Endodermal cell (in vitro differentiated cells): ENCODE data around the gene VAMP3. TPM values are rescaled to one million over a fixed set of nuclear protein-coding genes. Genes with fewer than 3 reads are reported as not detected.

Source experiments
- DNase-seq: peaks from one replicate; pipeline ENCODE4 v3.0.0-alpha.2; 2017
- H3K27ac ChIP-seq: 2 replicates; pipeline ENCODE4 v1.5.1; 2013; ENCODE audit warnings: mild to moderate bottlenecking, low read depth, low read length, moderate library complexity
- H3K27me3 ChIP-seq: 2 replicates; pipeline ENCODE4 v1.6.1; 2013; ENCODE audit warnings: mild to moderate bottlenecking, low read length, moderate library complexity; ENCODE audit not compliant: insufficient read depth, control insufficient read depth, poor library complexity, severe bottlenecking
- H3K36me3 ChIP-seq: 2 replicates; pipeline ENCODE4 v1.7.0; 2013; ENCODE audit warnings: mild to moderate bottlenecking, low read length, moderate library complexity; ENCODE audit not compliant: control insufficient read depth, insufficient read depth
- H3K4me1 ChIP-seq: one replicate; pipeline ENCODE4 v1.7.0; 2013; ENCODE audit warnings: low read length; ENCODE audit not compliant: control insufficient read depth, insufficient read depth
- H3K4me3 ChIP-seq: 2 replicates; pipeline ENCODE4 v1.5.1; 2013; ENCODE audit warnings: mild to moderate bottlenecking, low read length, moderate library complexity
- H3K9ac ChIP-seq: 2 replicates; pipeline ENCODE4 v1.6.1; 2013; ENCODE audit warnings: mild to moderate bottlenecking, low read length, moderate library complexity; ENCODE audit not compliant: poor library complexity, severe bottlenecking; ENCODE audit errors: extremely low read depth
- H3K9me3 ChIP-seq: 2 replicates; pipeline ENCODE4 v1.6.1; 2013; ENCODE audit warnings: mild to moderate bottlenecking, low read length, moderate library complexity; ENCODE audit not compliant: control insufficient read depth
- H3K27ac Mint-ChIP-seq: 2 replicates; pipeline ENCODE4 v1.8.0; 2020; ENCODE audit warnings: mixed read lengths
- H3K27me3 Mint-ChIP-seq: 2 replicates; pipeline ENCODE4 v1.8.0; 2021; ENCODE audit warnings: mild to moderate bottlenecking, mixed read lengths; ENCODE audit not compliant: insufficient read depth
- H3K36me3 Mint-ChIP-seq: 2 replicates; pipeline ENCODE4 v1.8.0; 2020; ENCODE audit warnings: low read depth, mixed read lengths
- H3K4me1 Mint-ChIP-seq: 2 replicates; pipeline ENCODE4 v1.8.0; 2020; ENCODE audit warnings: mixed read lengths
- H3K4me3 Mint-ChIP-seq: 2 replicates; pipeline ENCODE4 v1.8.0; 2020; ENCODE audit warnings: mild to moderate bottlenecking, moderate library complexity, mixed read lengths
- H3K9me3 Mint-ChIP-seq: 2 replicates; pipeline ENCODE4 v1.8.0; 2020; ENCODE audit warnings: mild to moderate bottlenecking, mixed read lengths
- WGBS, 2 experiments: methylation state at CpG; one replicate each; pipeline versions ENCODE4 v1.1.5 to v1.1.7; 2013; ENCODE audit warnings: missing lambda C conversion rate in 2 of 2, mixed read lengths in 1 of 2; ENCODE audit not compliant: insufficient coverage in 1 of 2, insufficient read length in 1 of 2; 5-methylcytosine and 5-hydroxymethylcytosine counted together
- total RNA-seq, 2 donors: library from RNA; stranded (reverse); fragmentation: NEBNext Ultra II Directional in 1 of 2; extraction: Animal tissue kit (Norgen Biotek cat#: 25700) in 1 of 2; gene quantifications; 2 replicates in 1 of 2; 3 replicates in 1 of 2; pipeline ENCODE4 v1.2.1, GENCODE V29; 2021
- TF ChIP-seq, protein P1 (sequence below): fragments of 200-600 bp; sonication (generic); conservative IDR thresholded peaks from 2 replicates; pipeline ENCODE4 v1.5.0; 2021; ENCODE audit warnings: antibody characterized with exemption, mild to moderate bottlenecking

Gene VAMP3
- total RNA-seq, 2 donors from 2014 or later = 53.2 to 60.2 TPM

GRCh38 chr1:7770669-7770996 lies 463 bp upstream of the VAMP3 start:
- no peaks in the 10 kb centered on the region for H3K9me3 ChIP-seq
- Mint-ChIP-seq H3K27ac (peak overlapping the region; percentile 92), H3K27me3 (no peaks in the 10 kb centered on the region), H3K4me1 (peaks cover 10% of the 10 kb centered on the region), H3K9me3 (no peaks in the 10 kb centered on the region), H3K36me3 (peaks cover 31% of the 10 kb centered on the region), H3K4me3 (peak overlapping the region; percentile 80)
- peaks cover 4% of the 10 kb centered on the region for H3K4me1 ChIP-seq
- no peak for DNase-seq
- peaks cover 23% of the 10 kb centered on the region for H3K36me3 ChIP-seq
- H3K27me3 ChIP-seq = no peaks in the 10 kb centered on the region
- peak overlapping the region; percentile 97 for H3K4me3 ChIP-seq
- H3K27ac ChIP-seq = no peak overlapping the region
- 55 to 78% methylated on average over 4 to 6 of the region's 6 CpGs for WGBS, 2 experiments
- TF ChIP-seq, protein P1, sequence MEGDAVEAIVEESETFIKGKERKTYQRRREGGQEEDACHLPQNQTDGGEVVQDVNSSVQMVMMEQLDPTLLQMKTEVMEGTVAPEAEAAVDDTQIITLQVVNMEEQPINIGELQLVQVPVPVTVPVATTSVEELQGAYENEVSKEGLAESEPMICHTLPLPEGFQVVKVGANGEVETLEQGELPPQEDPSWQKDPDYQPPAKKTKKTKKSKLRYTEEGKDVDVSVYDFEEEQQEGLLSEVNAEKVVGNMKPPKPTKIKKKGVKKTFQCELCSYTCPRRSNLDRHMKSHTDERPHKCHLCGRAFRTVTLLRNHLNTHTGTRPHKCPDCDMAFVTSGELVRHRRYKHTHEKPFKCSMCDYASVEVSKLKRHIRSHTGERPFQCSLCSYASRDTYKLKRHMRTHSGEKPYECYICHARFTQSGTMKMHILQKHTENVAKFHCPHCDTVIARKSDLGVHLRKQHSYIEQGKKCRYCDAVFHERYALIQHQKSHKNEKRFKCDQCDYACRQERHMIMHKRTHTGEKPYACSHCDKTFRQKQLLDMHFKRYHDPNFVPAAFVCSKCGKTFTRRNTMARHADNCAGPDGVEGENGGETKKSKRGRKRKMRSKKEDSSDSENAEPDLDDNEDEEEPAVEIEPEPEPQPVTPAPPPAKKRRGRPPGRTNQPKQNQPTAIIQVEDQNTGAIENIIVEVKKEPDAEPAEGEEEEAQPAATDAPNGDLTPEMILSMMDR = no peak
- H3K9ac ChIP-seq = peak overlapping the region; percentile 47

- Mint-ChIP-seq H3K4me3 (peak overlapping the region; percentile 80), H3K4me1 (peaks cover 10% of the 10 kb centered on the region), H3K27ac (peak overlapping the region; percentile 91), H3K9me3 (no peaks in the 10 kb centered on the region), H3K36me3 (peaks cover 35% of the 10 kb centered on the region), H3K27me3 (no peaks in the 10 kb centered on the region)
- Histone ChIP-seq H3K9me3 (no peaks in the 10 kb centered on the region), H3K9ac (peak overlapping the region; percentile 65), H3K27me3 (no peaks in the 10 kb centered on the region), H3K4me1 (peaks cover 4% of the 10 kb centered on the region), H3K36me3 (peaks cover 36% of the 10 kb centered on the region), H3K4me3 (peak overlapping the region; percentile 97), H3K27ac (no peak overlapping the region)
- WGBS, 2 experiments = 30 to 33% methylated on average over 12 of the region's 12 CpGs
- TF ChIP-seq, protein P1 = no peak
- no peak for DNase-seq
Measured at GRCh38 chr1:7771823-7772299, 765 bp downstream of the VAMP3 start.

- WGBS, 2 experiments = 91 to 97% methylated on average over 3 of the region's 3 CpGs
- no peak overlapping the region for H3K9ac ChIP-seq
- DNase-seq = no peak
- no peaks in the 10 kb centered on the region for H3K9me3 ChIP-seq
- H3K4me1 Mint-ChIP-seq = no peaks in the 10 kb centered on the region
- H3K36me3 Mint-ChIP-seq = peaks cover 76% of the 10 kb centered on the region
- no peak overlapping the region for H3K27ac ChIP-seq
- no peaks in the 10 kb centered on the region for H3K9me3 Mint-ChIP-seq
- H3K36me3 ChIP-seq = peaks cover 77% of the 10 kb centered on the region
- TF ChIP-seq, protein P1 = no peak
- no peaks in the 10 kb centered on the region for H3K27me3 ChIP-seq
- no peaks in the 10 kb centered on the region for H3K27me3 Mint-ChIP-seq
- H3K4me1 ChIP-seq = no peaks in the 10 kb centered on the region
- no peak overlapping the region for H3K27ac Mint-ChIP-seq
- H3K4me3 Mint-ChIP-seq = no peak overlapping the region
- H3K4me3 ChIP-seq = no peak overlapping the region
Measured at GRCh38 chr1:7777591-7777990, 6.5 kb downstream of the VAMP3 start.
